SK-N-SH treated with all-trans-retinoic acid at 6 μM for 48 hours (cell line): Measurements from ENCODE around the gene GRM5.

Source experiments
- ATAC-seq: fragments of 200-7000 bp; cut with Tn5 transposase; 3 replicates; pipeline ENCODE4 v1.9.1; 2020; ENCODE audit warnings: mild to moderate bottlenecking, moderate library complexity
- ARNTL ChIP-seq: fragments of 450-650 bp; formaldehyde crosslinking; IDR thresholded peaks from 2 replicates; pipeline ENCODE4 v1.5.0; 2020; ENCODE audit warnings: low read depth, mild to moderate bottlenecking, moderate library complexity, borderline replicate concordance
- CSDC2 ChIP-seq: fragments of 250-450 bp; sonication (Bioruptor Pico); IDR thresholded peaks from 2 replicates; pipeline ENCODE4 v1.5.0; 2020; ENCODE audit warnings: mild to moderate bottlenecking, moderate library complexity
- ESRRG ChIP-seq: fragments of 250-450 bp; sonication (Bioruptor Pico); IDR thresholded peaks from 2 replicates; pipeline ENCODE4 v1.6.1; 2021; ENCODE audit warnings: mild to moderate bottlenecking
- GLIS3 ChIP-seq: fragments of 250-450 bp; sonication (Bioruptor Pico); IDR thresholded peaks from 2 replicates; pipeline ENCODE4 v1.5.0; 2020; ENCODE audit warnings: mild to moderate bottlenecking, moderate library complexity
- OSR1 ChIP-seq: fragments of 250-450 bp; sonication (Bioruptor Pico); IDR thresholded peaks from 2 replicates; pipeline ENCODE4 v1.8.0; 2022; ENCODE audit warnings: moderate library complexity, mild to moderate bottlenecking, inconsistent platforms
- PPARA ChIP-seq: fragments of 250-450 bp; sonication (Bioruptor Pico); IDR thresholded peaks from 2 replicates; pipeline ENCODE4 v1.5.0; 2020; ENCODE audit warnings: mild to moderate bottlenecking, borderline replicate concordance
- SNAI2 ChIP-seq: fragments of 250-450 bp; sonication (Bioruptor Pico); IDR thresholded peaks from 2 replicates; pipeline ENCODE4 v1.5.0; 2020; ENCODE audit warnings: mild to moderate bottlenecking, moderate library complexity
- TCF4 ChIP-seq: fragments of 250-450 bp; sonication (Bioruptor Pico); IDR thresholded peaks from 2 replicates; pipeline ENCODE4 v1.8.0; 2021; ENCODE audit warnings: mild to moderate bottlenecking, moderate library complexity, borderline replicate concordance
- TOX ChIP-seq: fragments of 250-450 bp; sonication (Bioruptor Pico); IDR thresholded peaks from 2 replicates; pipeline ENCODE4 v1.8.0; 2021; ENCODE audit warnings: mild to moderate bottlenecking, moderate library complexity, borderline replicate concordance
- ZC3H10 ChIP-seq: fragments of 250-450 bp; sonication (Bioruptor Pico); IDR thresholded peaks from 2 replicates; pipeline ENCODE4 v1.5.1; 2021; ENCODE audit warnings: mild to moderate bottlenecking, moderate library complexity
- ZFP3 ChIP-seq: fragments of 250-450 bp; sonication (Bioruptor Pico); IDR thresholded peaks from 2 replicates; pipeline ENCODE4 v1.5.0; 2020; ENCODE audit warnings: mild to moderate bottlenecking, moderate library complexity
- ZFP30 ChIP-seq: fragments of 450-650 bp; formaldehyde crosslinking; IDR thresholded peaks from 2 replicates; pipeline ENCODE4 v1.5.0; 2022; ENCODE audit warnings: mild to moderate bottlenecking, moderate library complexity
- ZNF565 ChIP-seq: fragments of 450-650 bp; formaldehyde crosslinking; conservative IDR thresholded peaks from 2 replicates; pipeline ENCODE4 v1.5.0; 2020; ENCODE audit warnings: low read depth, mild to moderate bottlenecking, moderate library complexity
- ZNF8 ChIP-seq: fragments of 450-650 bp; formaldehyde crosslinking; IDR thresholded peaks from 2 replicates; pipeline ENCODE4 v1.5.0; 2020; ENCODE audit warnings: mild to moderate bottlenecking, moderate library complexity
- TF ChIP-seq, protein P1 (sequence below): fragments of 250-450 bp; sonication (Bioruptor Pico); IDR thresholded peaks from 2 replicates; pipeline ENCODE4 v1.5.1; 2021; ENCODE audit warnings: mild to moderate bottlenecking, moderate library complexity
- TF ChIP-seq, protein P2 (sequence below): fragments of 250-450 bp; sonication (Bioruptor Pico); IDR thresholded peaks from 2 replicates; pipeline ENCODE4 v1.8.0; 2021; ENCODE audit warnings: low read depth, mild to moderate bottlenecking, moderate library complexity, borderline replicate concordance
- TF ChIP-seq, protein P3 (sequence below): fragments of 250-450 bp; sonication (Bioruptor Pico); IDR thresholded peaks from 2 replicates; pipeline ENCODE4 v1.5.1; 2020; ENCODE audit warnings: low read depth, mild to moderate bottlenecking, moderate library complexity
- TF ChIP-seq, protein P4 (sequence below): fragments of 250-450 bp; sonication (Bioruptor Pico); IDR thresholded peaks from 2 replicates; pipeline ENCODE4 v1.8.0; 2020; ENCODE audit warnings: mild to moderate bottlenecking, moderate library complexity, borderline replicate concordance
- TF ChIP-seq, protein P5 (sequence below): fragments of 250-450 bp; sonication (Bioruptor Pico); IDR thresholded peaks from 2 replicates; pipeline ENCODE4 v1.5.0; 2020; ENCODE audit warnings: mild to moderate bottlenecking, moderate library complexity

The GRM5 gene

DNA sequence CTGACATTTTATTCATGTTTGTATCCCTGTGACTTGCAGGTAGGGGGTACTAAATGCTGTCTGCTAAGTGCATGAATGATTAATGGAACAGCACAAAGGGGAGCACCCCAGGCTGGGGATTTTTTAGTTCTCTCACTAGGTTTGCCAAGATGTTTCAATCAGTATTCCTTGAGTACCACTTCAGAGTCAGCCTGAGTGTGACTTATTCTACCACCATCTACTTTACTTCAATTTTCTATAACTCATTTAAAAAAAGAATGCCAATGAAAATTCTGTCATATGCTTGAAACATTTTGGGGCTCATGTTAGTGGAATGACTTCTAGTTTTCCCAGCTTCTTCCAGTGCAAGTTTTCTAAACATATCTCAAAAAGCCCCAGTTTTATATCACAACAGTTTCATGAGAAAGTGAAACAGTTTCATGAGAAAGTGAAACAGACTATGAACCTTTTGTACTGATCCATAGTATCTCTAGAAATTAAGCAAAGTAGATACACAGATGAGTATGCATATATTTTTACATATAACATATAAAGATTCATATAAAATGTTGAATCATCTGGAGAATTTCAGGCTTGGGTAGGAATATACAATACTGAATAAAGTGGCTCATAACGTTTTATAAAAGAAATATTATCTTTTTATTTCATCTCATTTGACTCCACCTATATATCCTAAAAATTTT, 252.4 kb downstream of the GRM5 start:
- TF ChIP-seq, protein P1, sequence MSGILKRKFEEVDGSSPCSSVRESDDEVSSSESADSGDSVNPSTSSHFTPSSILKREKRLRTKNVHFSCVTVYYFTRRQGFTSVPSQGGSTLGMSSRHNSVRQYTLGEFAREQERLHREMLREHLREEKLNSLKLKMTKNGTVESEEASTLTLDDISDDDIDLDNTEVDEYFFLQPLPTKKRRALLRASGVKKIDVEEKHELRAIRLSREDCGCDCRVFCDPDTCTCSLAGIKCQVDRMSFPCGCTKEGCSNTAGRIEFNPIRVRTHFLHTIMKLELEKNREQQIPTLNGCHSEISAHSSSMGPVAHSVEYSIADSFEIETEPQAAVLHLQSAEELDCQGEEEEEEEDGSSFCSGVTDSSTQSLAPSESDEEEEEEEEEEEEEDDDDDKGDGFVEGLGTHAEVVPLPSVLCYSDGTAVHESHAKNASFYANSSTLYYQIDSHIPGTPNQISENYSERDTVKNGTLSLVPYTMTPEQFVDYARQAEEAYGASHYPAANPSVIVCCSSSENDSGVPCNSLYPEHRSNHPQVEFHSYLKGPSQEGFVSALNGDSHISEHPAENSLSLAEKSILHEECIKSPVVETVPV (CRISPR knock-in tag): no peak
- TF ChIP-seq PPARA (CRISPR knock-in tag): no peak
- TF ChIP-seq ARNTL: no peak
- TF ChIP-seq ZNF565 (CRISPR knock-in tag): no peak
- no peak for TF ChIP-seq TCF4 (CRISPR knock-in tag)
- TF ChIP-seq, protein P2, sequence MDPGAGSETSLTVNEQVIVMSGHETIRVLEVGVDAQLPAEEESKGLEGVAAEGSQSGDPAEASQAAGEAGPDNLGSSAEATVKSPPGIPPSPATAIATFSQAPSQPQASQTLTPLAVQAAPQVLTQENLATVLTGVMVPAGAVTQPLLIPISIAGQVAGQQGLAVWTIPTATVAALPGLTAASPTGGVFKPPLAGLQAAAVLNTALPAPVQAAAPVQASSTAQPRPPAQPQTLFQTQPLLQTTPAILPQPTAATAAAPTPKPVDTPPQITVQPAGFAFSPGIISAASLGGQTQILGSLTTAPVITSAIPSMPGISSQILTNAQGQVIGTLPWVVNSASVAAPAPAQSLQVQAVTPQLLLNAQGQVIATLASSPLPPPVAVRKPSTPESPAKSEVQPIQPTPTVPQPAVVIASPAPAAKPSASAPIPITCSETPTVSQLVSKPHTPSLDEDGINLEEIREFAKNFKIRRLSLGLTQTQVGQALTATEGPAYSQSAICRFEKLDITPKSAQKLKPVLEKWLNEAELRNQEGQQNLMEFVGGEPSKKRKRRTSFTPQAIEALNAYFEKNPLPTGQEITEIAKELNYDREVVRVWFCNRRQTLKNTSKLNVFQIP (CRISPR knock-in tag): no peak
- TF ChIP-seq ZFP3 (CRISPR knock-in tag): no peak
- no peak for TF ChIP-seq CSDC2 (CRISPR knock-in tag)
- TF ChIP-seq TOX: no peak
- no peak for TF ChIP-seq ZC3H10 (CRISPR knock-in tag)
- TF ChIP-seq, protein P3, sequence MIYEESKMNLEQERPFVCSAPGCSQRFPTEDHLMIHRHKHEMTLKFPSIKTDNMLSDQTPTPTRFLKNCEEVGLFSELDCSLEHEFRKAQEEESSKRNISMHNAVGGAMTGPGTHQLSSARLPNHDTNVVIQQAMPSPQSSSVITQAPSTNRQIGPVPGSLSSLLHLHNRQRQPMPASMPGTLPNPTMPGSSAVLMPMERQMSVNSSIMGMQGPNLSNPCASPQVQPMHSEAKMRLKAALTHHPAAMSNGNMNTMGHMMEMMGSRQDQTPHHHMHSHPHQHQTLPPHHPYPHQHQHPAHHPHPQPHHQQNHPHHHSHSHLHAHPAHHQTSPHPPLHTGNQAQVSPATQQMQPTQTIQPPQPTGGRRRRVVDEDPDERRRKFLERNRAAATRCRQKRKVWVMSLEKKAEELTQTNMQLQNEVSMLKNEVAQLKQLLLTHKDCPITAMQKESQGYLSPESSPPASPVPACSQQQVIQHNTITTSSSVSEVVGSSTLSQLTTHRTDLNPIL (CRISPR knock-in tag): no peak
- no peak for TF ChIP-seq GLIS3 (CRISPR knock-in tag)
- no peak for TF ChIP-seq ZNF8
- TF ChIP-seq OSR1: no peak
- TF ChIP-seq ESRRG (CRISPR knock-in tag): no peak
- TF ChIP-seq, all 23 proteins: peak for 0
- ATAC-seq: no peak

DNA sequence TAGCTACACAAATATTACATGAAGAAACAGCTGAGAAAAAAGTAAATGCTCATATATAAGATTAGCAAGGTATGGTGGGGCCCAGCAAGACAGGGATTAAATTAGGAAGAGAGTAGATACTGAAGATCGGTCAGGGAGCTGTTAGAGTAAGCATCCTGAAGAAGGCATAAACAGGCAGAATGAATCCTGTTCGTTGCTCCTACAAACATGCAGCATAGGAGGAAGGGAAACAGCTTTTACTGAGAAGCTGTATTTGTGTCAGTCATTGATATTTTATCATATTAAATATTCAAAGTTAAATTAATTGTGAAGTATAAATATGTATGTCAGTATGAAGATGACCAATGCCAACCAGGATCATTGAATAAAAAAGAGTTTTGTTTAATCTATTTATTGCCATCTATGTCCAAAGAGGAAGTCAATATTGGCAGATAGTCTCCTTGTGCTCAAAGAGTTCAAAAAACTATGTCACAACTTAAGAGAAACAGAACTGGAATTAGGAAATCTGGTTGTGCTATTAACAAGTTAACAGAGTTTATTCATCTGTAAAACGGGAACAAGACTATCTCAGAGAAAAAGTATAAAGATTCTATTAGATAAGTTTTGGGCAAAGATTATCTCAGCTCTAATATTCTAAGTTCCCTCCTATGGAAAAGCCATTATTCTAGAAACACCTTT, 255.2 kb downstream of the GRM5 start:
- TF ChIP-seq ZC3H10 (CRISPR knock-in tag): no peak
- TF ChIP-seq, protein P4, sequence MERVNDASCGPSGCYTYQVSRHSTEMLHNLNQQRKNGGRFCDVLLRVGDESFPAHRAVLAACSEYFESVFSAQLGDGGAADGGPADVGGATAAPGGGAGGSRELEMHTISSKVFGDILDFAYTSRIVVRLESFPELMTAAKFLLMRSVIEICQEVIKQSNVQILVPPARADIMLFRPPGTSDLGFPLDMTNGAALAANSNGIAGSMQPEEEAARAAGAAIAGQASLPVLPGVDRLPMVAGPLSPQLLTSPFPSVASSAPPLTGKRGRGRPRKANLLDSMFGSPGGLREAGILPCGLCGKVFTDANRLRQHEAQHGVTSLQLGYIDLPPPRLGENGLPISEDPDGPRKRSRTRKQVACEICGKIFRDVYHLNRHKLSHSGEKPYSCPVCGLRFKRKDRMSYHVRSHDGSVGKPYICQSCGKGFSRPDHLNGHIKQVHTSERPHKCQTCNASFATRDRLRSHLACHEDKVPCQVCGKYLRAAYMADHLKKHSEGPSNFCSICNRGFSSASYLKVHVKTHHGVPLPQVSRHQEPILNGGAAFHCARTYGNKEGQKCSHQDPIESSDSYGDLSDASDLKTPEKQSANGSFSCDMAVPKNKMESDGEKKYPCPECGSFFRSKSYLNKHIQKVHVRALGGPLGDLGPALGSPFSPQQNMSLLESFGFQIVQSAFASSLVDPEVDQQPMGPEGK (CRISPR knock-in tag): no peak
- TF ChIP-seq, protein P5, sequence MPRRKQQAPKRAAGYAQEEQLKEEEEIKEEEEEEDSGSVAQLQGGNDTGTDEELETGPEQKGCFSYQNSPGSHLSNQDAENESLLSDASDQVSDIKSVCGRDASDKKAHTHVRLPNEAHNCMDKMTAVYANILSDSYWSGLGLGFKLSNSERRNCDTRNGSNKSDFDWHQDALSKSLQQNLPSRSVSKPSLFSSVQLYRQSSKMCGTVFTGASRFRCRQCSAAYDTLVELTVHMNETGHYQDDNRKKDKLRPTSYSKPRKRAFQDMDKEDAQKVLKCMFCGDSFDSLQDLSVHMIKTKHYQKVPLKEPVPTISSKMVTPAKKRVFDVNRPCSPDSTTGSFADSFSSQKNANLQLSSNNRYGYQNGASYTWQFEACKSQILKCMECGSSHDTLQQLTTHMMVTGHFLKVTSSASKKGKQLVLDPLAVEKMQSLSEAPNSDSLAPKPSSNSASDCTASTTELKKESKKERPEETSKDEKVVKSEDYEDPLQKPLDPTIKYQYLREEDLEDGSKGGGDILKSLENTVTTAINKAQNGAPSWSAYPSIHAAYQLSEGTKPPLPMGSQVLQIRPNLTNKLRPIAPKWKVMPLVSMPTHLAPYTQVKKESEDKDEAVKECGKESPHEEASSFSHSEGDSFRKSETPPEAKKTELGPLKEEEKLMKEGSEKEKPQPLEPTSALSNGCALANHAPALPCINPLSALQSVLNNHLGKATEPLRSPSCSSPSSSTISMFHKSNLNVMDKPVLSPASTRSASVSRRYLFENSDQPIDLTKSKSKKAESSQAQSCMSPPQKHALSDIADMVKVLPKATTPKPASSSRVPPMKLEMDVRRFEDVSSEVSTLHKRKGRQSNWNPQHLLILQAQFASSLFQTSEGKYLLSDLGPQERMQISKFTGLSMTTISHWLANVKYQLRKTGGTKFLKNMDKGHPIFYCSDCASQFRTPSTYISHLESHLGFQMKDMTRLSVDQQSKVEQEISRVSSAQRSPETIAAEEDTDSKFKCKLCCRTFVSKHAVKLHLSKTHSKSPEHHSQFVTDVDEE (CRISPR knock-in tag): no peak
- no peak for TF ChIP-seq SNAI2 (CRISPR knock-in tag)
- TF ChIP-seq, all 23 proteins: peak for 0
- ATAC-seq: no peak

DNA sequence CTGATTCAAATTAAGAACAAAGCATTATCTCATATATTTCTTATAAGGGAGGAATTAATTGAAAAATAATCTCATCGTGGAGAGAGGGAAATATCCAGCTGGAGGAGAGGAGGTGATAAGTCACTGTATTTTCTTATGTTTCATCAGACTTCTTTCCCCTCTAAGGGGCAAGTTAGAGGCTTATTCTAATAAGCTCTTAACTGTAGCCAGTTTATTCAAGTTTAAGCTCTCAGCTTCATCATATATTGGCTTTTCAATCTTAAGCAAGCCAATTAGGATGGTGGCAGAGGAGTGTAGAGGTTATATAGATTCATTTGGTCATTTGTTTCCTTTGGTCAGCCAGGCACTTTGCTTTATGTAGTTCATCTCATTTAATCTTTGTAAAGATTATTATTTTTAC, 256.7 kb downstream of the GRM5 start:
- no peak for ATAC-seq
- TF ChIP-seq TCF4 (CRISPR knock-in tag): no peak
- no peak for TF ChIP-seq ZFP30 (CRISPR knock-in tag)
- TF ChIP-seq, all 23 proteins: peak for 0
